ENCODE results near the gene POP7.

The POP7 gene

DNA sequence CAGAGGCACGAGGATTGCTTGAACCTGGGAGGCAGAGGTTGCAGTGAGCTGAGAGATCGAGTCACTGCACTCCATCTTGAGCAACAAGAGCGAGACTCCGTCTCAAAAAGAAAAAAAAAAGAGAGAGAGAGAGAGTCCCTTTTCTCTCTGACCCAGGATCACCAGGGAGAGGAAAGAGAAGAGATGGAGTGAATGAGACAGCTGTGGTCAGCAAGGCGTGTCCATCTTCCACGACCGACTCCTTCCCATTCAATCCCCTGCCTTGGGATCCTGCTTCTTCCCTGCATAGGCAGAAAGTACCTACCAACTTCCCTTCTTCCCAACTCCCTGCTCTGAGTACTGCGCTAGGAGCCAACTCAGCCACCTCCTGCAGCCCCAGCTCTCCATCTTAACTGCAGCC lies 22.3 kb downstream of the POP7 start:
- DNase-seq, result no peak

DNA sequence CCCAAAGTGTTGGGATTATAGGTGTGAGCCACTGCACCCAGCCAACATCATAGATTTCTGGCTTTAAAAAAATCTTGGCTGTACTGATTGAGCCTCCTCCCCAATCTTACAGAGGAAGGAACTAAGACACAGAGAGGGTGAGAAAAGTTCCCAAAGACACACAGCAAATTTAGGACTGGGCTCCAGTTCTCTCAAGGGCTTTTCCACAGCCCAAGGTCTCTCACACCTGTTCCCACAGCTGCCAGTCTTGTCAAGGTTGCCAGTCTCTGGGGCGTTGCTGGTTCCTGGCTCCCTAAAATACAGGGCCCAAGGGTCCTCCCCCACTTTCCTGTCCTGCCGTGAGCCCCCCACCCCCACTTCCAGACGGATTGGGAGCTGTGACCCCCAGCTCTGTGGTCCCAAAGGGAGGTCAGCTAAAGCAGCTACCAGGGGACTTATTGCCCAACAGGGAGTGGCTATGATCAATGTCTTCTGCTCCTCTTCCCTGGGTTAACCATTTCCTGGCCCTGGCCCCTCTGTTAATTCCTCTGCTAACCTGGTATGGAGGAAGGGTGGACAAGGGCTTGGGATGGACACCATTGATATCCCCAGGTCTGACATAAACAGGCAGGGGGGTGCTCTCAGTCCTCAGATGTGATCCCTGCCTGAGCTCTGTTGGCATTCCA lies 24.3 kb downstream of the POP7 start:
- DNase-seq, result no peak

DNA sequence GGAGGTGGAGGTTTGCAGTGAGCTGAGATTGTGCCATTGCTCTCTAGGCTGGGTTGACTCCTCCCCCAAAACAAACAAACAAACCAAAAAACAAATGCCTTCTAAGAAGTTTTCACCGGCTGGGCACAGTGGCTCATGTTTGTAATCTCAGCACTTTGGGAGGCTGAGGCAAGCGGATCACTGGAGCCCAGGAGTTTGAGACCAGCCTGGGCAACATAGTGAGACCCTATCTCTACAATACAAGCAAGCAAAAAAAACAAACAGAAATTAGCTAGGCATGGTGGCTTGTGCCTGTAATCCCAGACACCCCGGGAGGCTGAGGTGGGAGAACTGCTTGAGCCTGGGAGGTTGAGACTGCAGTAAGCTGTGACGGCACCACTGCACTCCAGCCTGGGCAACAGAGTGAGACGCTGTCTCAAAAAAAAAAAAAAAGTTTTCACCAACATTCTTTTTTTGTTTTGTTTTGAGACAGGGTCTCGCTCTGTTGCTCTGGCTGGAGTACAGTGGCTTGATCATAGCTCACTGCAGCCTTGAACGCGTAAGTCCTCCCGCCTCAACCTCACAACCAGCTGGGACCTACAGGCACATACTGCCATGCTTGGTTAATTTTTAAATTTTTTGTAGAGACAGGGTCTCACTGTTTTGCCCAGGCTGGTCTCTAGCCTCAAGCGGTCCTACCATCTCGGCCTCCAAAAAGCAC lies 26.2 kb downstream of the POP7 start:
- no peak for DNase-seq

DNA sequence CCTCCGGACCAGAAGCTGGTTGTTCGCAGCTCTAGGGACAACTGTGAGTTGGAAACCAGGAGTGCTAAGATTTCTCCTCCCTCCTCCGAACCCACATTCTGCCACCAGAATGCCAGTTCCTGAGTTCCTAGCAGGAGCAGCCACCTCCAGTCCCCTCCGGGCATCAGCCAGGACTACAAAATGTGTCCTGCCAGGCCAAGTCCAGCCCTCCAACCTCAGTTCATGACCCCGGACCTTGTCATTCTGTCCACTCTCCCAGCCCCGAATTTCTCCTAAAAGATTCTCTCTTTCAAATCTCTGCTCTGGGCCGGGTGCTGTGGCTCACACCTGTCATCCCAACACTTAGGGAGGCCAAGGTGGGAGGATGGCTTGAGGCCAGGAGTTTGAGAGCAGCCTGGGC lies 29.8 kb downstream of the POP7 start:
- no peak for DNase-seq

DNA sequence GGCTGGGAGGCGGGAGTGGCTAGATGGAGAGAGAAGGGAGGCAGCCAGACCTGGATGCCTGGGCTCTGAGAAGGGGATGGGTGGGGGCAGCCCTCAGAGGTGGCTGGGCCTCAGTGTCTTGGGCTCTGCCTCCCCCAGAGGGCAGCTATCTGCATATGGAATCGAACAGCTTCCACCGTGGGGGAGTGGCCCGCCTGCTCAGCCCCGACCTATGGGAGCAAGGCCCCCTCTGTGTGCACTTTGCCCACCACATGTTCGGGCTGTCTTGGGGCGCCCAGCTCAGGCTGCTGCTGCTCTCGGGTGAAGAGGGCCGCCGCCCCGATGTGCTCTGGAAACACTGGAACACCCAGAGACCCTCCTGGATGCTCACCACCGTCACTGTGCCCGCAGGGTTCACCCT lies 30.8 kb downstream of the POP7 start:
- DNase-seq, result no peak

DNA sequence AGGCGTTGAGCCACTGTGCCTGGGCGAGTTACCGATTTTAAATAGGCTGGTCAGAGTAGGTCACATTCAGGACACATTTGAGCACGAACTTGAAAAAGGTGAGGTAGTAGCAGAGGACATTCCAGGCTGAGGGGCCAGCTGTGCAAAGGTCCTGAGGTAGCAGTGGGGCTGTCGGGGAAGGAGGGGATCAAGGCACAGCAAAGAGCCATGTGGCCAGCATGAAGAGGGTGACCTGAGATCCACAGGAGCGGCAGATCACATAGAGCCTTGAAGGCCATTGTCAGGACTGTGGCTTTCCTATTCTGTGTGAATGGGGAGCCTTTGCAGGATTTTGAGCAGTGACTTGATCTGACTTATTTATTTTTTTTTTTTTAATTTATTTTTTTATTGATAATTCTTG lies 34.0 kb downstream of the POP7 start:
- DNase-seq, result no peak

DNA sequence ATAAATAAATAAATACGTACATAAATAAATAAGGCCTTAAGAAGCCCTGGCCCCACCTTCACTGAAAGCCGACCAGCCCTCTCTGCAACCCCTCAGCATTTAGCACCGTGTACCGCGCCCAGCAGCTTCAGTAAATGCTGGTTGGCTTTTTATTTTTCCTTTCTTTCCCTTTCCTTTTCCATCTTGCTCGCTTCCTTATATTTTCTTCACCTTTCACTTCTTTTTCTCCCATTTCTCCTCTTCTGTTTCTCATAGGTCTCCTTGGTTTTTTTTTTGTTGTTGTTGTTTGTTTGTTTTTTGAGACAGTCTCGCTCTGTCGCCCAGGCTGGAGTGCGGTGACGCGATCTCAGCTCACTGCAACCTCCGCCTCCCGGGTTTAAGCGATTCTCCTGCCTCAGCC lies 38.7 kb downstream of the POP7 start:
- DNase-seq, result no peak

DNA sequence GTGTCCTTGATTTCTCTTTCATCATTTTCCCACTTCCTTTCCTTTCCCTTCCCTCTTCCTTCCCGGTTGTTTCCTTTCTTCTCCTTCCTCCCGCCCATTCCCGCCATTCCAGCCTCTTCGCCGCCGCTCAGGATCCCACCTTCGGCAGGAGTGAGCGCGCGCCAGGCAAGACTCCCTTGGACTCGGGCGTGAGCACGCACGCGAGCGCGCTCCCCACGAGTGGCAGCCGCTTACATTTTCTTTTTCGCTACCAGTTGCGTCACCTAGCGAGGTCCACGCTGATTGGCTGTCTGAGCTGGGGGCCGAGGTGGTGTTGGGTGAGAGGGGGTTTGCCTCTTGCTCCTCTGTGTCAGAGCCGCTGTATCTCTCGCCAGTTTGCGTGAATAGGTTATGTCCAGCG lies 39.3 kb downstream of the POP7 start:
- DNase-seq, result no peak

DNA sequence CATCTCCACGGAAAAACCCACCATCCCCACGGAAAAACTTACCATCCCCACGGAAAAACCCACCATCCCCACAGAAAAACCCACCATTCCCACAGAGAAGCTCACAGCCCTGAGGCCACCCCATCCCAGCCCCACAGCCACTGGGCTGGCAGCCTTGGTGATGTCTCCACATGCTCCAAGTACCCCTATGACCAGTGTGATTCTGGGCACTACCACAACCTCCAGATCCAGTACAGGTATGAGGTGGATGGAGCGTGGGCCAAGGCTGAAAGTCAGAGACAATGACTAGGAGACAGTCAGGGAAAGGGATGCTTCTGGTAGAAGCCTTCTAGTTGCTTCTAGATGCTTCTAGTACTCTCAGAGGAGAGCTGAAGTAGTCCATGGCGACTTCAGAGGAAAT lies 47.1 kb downstream of the POP7 start:
- no peak for DNase-seq

DNA sequence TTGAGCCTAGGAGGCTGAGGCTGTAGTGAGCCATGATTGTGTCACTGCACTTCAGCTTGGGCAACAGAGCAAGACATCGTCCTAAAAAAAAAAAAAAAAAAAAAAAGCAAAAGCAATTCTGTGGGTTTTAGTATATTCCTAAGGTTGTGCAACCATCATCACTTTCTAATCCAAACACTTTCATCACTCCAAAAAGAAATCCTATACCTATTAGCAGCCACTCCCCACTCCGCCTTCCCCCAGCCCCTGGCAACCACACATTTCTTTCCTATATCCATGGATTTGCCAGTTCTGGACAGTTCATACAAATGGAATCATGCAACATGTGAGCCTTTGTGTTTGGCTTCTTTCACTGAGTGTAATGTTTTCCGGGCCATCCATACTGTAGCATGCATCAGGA lies 47.8 kb downstream of the POP7 start:
- DNase-seq, result no peak
